NT2/D1 (cell line): Measurements from ENCODE around the gene G6PD.

Experiments used
- SUZ12 ChIP-seq: IDR thresholded peaks from 2 replicates; pipeline ENCODE4 v1.6.1; 2011; ENCODE audit not compliant: insufficient read length, insufficient read depth; ENCODE audit errors: extremely low read depth
- YY1 ChIP-seq: IDR thresholded peaks from 2 replicates; pipeline ENCODE4 v1.6.1; 2011; ENCODE audit not compliant: insufficient read length, insufficient read depth

- TF ChIP-seq SUZ12 (no peak), YY1 (no peak)
Measured at GRCh38 chrX:154502098-154502497, 44.5 kb downstream of the G6PD start.
